Measurements from ENCODE around the gene YES1. TPM values are rescaled to one million over a fixed set of nuclear protein-coding genes. Genes with fewer than 3 reads are reported as not detected.
A peak's percentile ranks its signal among the peaks of the same experiment; 100 is the strongest.

YES1 gene
- total RNA-seq: 10 to 100 TPM; 18.0 to 22.0 TPM

DNA sequence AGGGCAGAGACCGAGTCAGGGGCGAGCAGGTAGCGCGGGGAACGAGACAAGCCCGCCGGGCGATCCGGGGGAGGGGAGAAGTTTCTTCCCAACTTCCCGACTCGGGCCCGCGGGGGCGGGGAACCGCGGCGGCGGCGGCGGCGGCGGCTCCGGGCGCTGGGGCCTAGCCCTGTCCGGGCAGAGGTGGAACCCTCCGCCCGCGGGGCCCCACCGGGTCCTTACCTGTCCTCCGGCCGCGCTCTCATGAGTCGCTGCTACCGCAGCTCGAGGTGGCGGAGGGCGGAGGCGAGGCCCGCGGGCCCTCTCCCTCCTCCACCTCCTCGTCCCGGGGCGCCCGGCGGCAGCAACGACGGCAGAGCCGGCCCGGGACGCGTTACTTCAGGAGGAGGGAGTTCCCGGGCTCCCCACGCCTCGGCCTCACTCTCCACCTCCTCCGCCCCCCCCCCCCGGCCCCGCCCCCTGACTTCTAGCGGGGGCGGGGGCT, at the start of gene YES1:
Gene YES1, minus strand, starts transcription at position 351 of the 484 bp plus-strand sequence. CDS start 55,415 bp downstream, outside the sequence.
- POLR2A ChIA-PET: interaction anchor here (0.5 to 6.0 kb wide), 6 partner anchors 9 to 154 kb away, joined by 3 to 36 read pairs (median 8); partner anchors contain the start of genes ENOSF1 and TYMS
- ATAC-seq (ENCODE audit: low read depth): peak; percentile 49
- no peak for DNase-seq
- Mint-ChIP-seq H3K36me3 (peaks cover 2% of the 10 kb centered on the region), H3K4me3 (peak within 1 kb of the TSS; percentile 94), H3K27me3 (no peaks in the 10 kb centered on the region), H3K4me1 (peaks cover 62% of the 10 kb centered on the region), H3K27ac (peak within 1 kb of the TSS; percentile 100), H3K9me3 (no peaks in the 10 kb centered on the region)

DNA sequence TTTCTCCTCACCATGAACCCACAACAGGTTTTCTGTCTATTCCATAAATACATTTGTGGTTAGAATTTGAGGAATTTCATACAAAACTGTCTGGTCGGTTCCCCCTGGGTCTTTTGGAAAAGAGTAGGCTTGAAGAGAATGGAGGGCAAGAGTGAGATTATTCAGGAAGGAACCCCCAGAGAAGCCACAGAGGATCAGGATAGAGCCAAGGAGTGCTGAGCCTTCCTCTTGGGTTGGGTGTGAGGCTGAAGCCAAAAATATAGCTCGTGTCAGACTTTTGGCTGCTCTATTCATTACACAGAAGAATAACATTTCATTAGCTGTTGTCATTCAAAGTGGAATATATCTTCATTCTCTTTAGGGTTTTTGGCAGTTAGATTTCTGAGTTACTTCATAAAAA, 45.9 kb upstream of the YES1 start:
- H3K4me3 Mint-ChIP-seq: no peak overlapping the region
- peaks cover 13% of the 10 kb centered on the region for H3K27me3 Mint-ChIP-seq
- H3K27ac Mint-ChIP-seq: no peak overlapping the region
- POLR2A ChIA-PET: no interaction called here
- no peak for ATAC-seq (ENCODE audit: low read depth)
- H3K36me3 Mint-ChIP-seq: no peaks in the 10 kb centered on the region
- no peak for DNase-seq
- H3K4me1 Mint-ChIP-seq: no peaks in the 10 kb centered on the region
- H3K9me3 Mint-ChIP-seq: no peaks in the 10 kb centered on the region

DNA sequence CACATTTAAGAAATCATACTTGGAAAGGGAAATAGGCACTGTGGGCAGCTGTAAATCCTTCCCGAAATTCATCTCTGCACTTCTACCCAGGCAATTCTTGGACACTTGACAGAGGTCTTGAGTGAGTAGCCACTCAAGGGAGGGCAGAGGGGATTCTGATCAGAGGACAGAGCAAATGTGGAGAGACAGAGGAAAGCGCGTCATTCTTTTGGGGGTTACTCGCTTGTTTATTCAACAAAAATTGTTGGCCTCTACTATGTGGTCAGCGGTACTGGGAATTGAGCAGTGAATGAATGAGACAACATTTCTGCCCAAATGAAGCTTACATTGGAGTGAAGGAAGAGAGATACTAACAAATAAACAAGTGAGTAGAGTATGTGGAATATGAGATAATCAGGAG, 41.4 kb upstream of the YES1 start:
- H3K27me3 Mint-ChIP-seq: no peaks in the 10 kb centered on the region
- POLR2A ChIA-PET: no interaction called here
- DNase-seq (no peak), ATAC-seq (ENCODE audit: low read depth) (no peak)
- no peaks in the 10 kb centered on the region for H3K4me1 Mint-ChIP-seq
- no peak overlapping the region for H3K27ac Mint-ChIP-seq
- no peak overlapping the region for H3K4me3 Mint-ChIP-seq
- no peaks in the 10 kb centered on the region for H3K36me3 Mint-ChIP-seq
- H3K9me3 Mint-ChIP-seq: no peaks in the 10 kb centered on the region

DNA sequence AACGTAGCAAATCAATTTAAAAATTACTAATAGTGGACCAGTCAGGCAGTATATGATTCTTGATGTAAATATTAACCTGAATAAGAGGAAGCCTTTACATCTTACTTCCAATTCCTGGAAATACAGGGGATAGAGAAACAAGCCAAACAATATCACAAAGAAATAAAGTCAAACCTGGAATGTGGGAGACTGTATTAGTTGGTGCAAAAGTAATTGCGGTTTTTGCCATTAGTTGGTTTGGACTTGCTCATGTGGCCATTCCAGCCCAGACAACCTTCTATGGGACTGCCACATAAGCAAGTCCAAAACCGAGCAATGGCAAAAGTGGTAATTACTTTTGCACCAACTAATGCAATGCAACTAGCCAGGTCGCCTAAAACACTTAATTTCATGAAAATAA, 38.9 kb upstream of the YES1 start:
- Mint-ChIP-seq H3K4me1 (no peaks in the 10 kb centered on the region), H3K27ac (no peak overlapping the region), H3K36me3 (no peaks in the 10 kb centered on the region), H3K27me3 (no peaks in the 10 kb centered on the region), H3K4me3 (no peak overlapping the region), H3K9me3 (no peaks in the 10 kb centered on the region)
- ATAC-seq (ENCODE audit: low read depth) (no peak), DNase-seq (no peak)
- POLR2A ChIA-PET: no interaction called here

DNA sequence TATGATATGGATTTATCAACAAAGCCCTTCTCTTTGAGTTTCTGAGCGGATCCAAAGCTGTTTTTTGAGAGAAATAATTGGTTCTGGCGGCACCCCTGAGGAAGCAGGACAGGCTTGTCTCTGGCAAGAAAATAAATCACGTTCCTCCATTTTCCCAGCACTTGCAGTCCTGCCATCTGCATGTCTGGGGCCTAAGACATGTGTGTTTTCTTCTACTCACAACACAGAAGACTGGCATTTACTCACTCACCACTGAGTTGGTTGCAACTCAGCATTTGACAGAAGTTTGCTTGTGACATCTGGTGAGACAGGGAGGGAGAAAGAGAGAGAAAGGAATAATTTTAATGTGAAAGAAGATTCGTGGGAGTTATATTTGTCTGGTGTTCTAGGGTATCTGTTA, 37.0 kb upstream of the YES1 start:
- H3K27ac Mint-ChIP-seq: no peak overlapping the region
- no peaks in the 10 kb centered on the region for H3K36me3 Mint-ChIP-seq
- ATAC-seq (ENCODE audit: low read depth) (no peak), DNase-seq (no peak)
- H3K4me3 Mint-ChIP-seq: no peak overlapping the region
- no peaks in the 10 kb centered on the region for H3K9me3 Mint-ChIP-seq
- no peaks in the 10 kb centered on the region for H3K4me1 Mint-ChIP-seq
- POLR2A ChIA-PET: no interaction called here
- no peaks in the 10 kb centered on the region for H3K27me3 Mint-ChIP-seq

DNA sequence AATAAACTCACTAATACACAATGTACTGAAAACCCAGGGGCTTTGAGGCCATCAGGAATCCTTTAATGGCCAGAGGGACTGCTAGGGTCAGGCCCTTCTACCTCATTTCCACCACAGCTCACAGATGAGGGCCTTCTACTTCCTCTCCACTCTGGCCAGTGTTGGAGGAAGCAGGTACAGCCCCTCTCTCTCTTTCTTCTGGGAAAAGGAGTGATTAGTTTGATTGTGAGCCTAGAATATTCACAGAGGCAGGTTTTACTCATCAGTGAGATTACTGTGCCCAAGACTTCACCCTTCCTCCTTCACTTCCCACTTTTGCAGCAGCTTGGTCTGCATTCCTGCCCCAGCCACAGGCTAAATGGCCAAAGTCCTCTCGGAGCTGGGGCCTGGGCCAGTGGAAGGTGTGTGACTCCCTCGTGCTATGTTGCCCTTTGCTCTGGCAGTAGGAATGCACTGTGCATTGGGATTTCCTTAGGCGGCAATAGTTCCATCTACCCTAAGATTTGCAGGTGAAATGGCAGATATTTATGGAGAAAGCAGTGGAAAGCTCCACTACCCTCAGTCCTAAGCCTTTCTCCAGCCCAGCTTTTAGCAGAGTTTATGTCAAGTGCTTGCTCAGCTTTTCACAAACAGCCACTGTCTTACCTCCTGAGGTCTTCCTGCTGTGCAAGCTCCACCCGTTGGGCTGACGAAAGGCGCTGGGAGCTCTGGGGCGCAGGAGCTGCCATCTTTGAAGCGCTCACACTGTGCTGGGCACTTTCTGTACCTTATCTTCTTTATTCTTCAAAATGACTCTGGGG, 36.2 kb upstream of the YES1 start:
- Mint-ChIP-seq H3K4me1 (no peaks in the 10 kb centered on the region), H3K4me3 (no peak overlapping the region), H3K36me3 (no peaks in the 10 kb centered on the region), H3K27me3 (peaks cover 3% of the 10 kb centered on the region), H3K9me3 (no peaks in the 10 kb centered on the region), H3K27ac (no peak overlapping the region)
- no peak for DNase-seq
- ATAC-seq (ENCODE audit: low read depth): no peak
- POLR2A ChIA-PET: no interaction called here

DNA sequence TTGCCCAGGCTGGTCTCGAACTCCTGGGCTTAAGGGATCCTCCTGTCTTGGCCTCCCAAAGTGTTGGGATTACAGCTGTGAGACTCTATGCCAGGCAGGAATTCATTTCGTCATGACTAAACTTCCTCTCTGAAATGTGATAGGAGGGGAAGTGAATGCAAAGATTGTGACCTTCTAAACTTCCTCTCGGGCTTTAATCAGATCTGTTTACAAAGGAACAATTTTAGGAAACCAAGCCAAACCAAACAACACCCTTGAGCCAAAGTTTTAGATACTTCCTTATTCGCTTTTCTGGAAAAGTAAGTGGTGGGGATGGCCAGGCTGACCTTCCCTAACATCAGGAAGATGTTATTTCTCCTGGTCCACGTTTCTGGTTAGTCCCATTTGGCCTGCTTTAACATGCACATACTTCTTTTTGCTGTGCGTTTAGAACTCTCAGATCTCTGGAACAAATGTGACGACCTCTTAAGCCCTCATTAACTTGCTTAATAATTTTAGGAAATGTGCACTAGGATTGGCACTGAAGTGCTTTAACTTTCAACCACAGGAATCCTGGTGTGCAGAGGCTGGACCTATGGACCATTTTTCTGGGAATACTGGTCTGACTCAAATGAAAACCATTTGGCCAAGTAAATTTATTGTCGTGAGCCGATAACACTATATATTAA, 33.2 kb upstream of the YES1 start:
- H3K27ac Mint-ChIP-seq: no peak overlapping the region
- no peak overlapping the region for H3K4me3 Mint-ChIP-seq
- no peak for DNase-seq
- POLR2A ChIA-PET: no interaction called here
- peaks cover 7% of the 10 kb centered on the region for H3K27me3 Mint-ChIP-seq
- ATAC-seq (ENCODE audit: low read depth): no peak
- no peaks in the 10 kb centered on the region for H3K4me1 Mint-ChIP-seq
- no peaks in the 10 kb centered on the region for H3K9me3 Mint-ChIP-seq
- no peaks in the 10 kb centered on the region for H3K36me3 Mint-ChIP-seq

DNA sequence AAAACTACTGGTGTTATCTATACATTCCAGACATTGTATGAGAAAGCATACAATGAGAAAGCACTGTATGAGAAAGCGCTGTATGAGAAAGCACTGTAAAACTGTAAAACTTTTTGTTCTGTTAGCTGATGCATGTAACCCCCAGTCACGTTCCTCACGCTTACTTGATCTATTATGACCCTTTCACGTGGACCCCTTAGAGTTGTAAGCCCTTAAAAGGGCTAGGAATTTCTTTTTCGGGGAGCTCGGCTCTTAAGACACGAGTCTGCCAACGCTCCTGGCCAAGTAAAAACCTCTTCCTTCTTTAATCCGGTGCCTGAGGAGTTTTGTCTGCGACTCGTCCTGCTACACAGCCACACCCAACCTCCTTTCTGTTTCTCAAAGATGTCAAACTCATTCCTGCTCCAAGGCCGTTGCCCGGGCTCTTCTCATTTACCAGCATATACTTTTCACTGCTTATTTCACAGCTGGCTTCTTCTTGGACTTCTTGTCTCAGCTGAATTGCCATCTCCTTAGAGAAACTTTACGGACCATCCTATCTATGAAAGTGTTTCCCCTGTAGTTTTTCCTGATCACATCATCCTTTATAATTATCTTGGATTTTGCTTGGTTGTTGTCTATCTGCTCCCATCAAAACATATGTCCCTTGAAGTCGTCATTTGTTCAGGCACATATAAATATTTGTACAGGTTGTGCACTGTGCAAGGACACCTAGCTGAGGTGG, 29.8 kb upstream of the YES1 start:
- Mint-ChIP-seq H3K27ac (no peak overlapping the region), H3K4me3 (no peak overlapping the region), H3K4me1 (peaks cover 7% of the 10 kb centered on the region), H3K9me3 (no peaks in the 10 kb centered on the region), H3K36me3 (no peaks in the 10 kb centered on the region), H3K27me3 (peaks cover 7% of the 10 kb centered on the region)
- ATAC-seq (ENCODE audit: low read depth) (no peak), DNase-seq (no peak)
- POLR2A ChIA-PET: no interaction called here

DNA sequence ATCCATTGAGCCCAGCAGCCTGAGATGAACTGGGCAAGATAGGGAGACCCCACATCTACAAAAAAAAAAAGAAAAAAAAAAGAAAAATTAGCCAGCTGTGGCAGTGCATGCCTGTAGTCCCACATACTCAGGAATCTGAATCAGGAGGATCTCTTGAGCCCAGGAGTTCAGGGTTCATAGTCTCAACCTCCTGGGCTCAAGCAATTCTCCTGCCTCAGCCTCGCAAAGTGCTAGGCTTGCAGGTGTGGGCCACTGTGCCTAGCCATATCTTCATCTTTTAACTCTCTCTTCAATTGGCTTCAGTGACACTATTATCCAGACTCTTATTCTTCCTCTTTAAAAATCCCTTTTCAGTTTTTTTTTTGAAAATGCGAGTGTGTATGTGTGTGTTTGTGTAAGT, 28.5 kb upstream of the YES1 start:
- ATAC-seq (ENCODE audit: low read depth) (no peak), DNase-seq (no peak)
- H3K9me3 Mint-ChIP-seq: no peaks in the 10 kb centered on the region
- no peaks in the 10 kb centered on the region for H3K36me3 Mint-ChIP-seq
- POLR2A ChIA-PET: interaction anchor here (0.6 kb wide), 1 partner anchor 16 kb away, joined by 3 read pairs; no protein-coding TSS in a partner anchor
- peaks cover 10% of the 10 kb centered on the region for H3K4me1 Mint-ChIP-seq
- H3K27ac Mint-ChIP-seq: no peak overlapping the region
- no peak overlapping the region for H3K4me3 Mint-ChIP-seq
- peaks cover 7% of the 10 kb centered on the region for H3K27me3 Mint-ChIP-seq

DNA sequence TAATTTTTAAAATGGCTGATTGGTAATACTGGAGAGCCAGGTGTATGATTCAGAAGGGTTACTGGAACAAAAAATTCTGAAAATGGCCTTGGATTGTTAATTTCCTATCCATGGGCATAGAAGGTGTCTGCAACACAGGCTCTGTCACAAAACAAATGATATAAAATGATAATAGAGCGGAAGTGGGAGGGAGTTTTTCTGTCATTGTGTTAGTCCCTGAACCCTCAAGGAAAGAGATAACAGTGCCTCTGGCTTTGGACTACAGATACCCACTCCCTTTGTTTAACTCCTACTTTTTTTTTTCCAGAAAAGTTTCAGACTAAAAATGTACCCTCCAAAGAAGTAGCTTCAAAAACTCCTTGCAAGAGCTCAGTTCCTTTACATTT, 28.0 kb upstream of the YES1 start:
- DNase-seq: no peak
- Mint-ChIP-seq H3K4me1 (peaks cover 10% of the 10 kb centered on the region), H3K27me3 (peaks cover 7% of the 10 kb centered on the region), H3K36me3 (no peaks in the 10 kb centered on the region), H3K9me3 (no peaks in the 10 kb centered on the region), H3K4me3 (no peak overlapping the region), H3K27ac (no peak overlapping the region)
- no peak for ATAC-seq (ENCODE audit: low read depth)
- POLR2A ChIA-PET: no interaction called here

DNA sequence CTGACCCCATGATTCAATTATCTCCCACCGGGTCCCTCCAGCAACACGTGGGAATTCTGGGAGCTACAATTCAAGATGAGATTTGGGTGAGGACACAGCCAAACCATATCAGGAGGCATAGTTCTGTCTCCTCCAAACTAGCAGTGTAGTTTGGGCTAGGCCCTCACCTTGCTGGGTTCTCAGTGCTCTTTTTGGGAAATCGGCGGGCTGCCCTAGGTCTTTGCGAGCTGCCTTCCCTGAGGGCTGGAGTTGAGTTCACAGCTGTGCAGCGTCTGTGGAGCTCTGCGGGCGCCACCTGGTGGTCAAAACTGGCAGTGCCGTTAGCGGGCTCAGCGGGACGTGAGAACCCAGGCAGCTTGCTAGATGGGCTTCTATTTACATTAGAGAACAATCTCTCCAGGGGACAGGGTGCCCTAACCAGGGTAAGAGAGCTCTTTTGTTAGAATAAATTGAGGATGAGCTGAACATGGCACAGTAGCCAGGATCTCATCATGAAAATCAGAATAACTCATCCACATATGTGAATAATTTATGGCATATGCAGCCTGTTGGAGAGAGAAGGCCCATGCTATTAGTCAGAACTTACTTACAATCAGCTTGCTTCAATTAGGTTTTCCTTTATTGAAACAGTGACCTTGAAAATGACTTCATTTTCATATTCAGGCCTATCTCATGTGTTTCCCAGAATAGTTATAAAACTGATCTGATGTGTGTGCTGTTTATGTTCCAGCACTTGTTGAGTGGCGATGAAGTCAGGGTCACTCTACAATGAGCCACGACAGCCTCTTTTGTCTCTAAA, 27.4 kb upstream of the YES1 start:
- peak overlapping the region; percentile 35 for H3K4me3 Mint-ChIP-seq
- ATAC-seq (ENCODE audit: low read depth): peak; percentile 99
- POLR2A ChIA-PET: interaction anchor here (0.7 kb wide), 1 partner anchor 127 kb away, joined by 3 read pairs; no protein-coding TSS in a partner anchor

DNA sequence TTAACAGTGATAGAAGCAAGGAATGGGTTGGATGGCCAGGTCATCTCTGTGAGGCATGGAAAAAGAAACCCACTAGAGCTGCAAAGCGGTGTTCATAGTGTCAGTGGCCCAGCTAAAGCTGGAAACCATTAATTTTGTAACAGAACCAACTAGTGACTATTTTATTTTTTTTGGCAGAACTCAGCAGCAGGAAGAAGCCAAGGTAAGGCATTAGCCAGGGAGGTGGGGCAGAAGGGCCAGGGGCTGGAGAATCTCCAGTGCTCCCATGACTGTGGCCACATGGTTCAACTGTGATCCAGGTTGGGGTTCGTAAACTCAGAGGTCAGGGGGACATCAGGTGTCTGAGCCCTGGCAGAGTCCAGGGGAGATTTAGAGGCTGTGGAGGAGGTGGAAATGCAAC, 25.9 kb upstream of the YES1 start:
- Mint-ChIP-seq H3K4me3 (no peak overlapping the region), H3K9me3 (no peaks in the 10 kb centered on the region), H3K36me3 (no peaks in the 10 kb centered on the region), H3K4me1 (peaks cover 10% of the 10 kb centered on the region), H3K27ac (peak overlapping the region; percentile 28), H3K27me3 (peaks cover 4% of the 10 kb centered on the region)
- POLR2A ChIA-PET: no interaction called here
- no peak for ATAC-seq (ENCODE audit: low read depth)
- no peak for DNase-seq

More for the DNA sequence above, 27.4 kb upstream of the YES1 start:
- peaks cover 10% of the 10 kb centered on the region for H3K4me1 Mint-ChIP-seq
- DNase-seq: peak; percentile 93
- no peak overlapping the region for H3K27ac Mint-ChIP-seq
- no peaks in the 10 kb centered on the region for H3K9me3 Mint-ChIP-seq
- H3K36me3 Mint-ChIP-seq: no peaks in the 10 kb centered on the region
- H3K27me3 Mint-ChIP-seq: peaks cover 7% of the 10 kb centered on the region
